Uterus (tissue), 2 donors: Measurements from ENCODE around the gene PRKG1.

Source experiments
- CTCF ChIP-seq, 4 experiments: fragments of 200-600 bp in 2 of 4; fragments of 450-650 bp in 2 of 4; sonication (generic) in 2 of 4; IDR thresholded peaks; one replicate each; pipeline ENCODE4 v1.5.1; 2016 to 2019; ENCODE audit warnings: antibody characterized with exemption in 4 of 4, mild to moderate bottlenecking in 2 of 4, moderate library complexity in 1 of 4
- POLR2A ChIP-seq, 2 donors: fragments of 450-650 bp; IDR thresholded peaks; one replicate each; pipeline ENCODE4 v1.6.1; 2016; ENCODE audit warnings: antibody characterized with exemption in 2 of 2, mild to moderate bottlenecking in 1 of 2, moderate library complexity in 1 of 2

GRCh38 chr10:51685768-51686167, 611.5 kb downstream of the PRKG1 start:
- TF ChIP-seq CTCF (IDR thresholded peaks at IDR 0.05) (no peak), POLR2A (IDR thresholded peaks at IDR 0.05) (no peak)
